KMS-11 (cell line): Measurements from ENCODE around the gene ZC2HC1C.
A peak's percentile ranks its signal among the peaks of the same experiment; 100 is the strongest.
"Not testable (repeated sequence)": the region's sequence is repeated elsewhere in the genome, so short reads cannot be mapped to it uniquely, and the experiment has no call there.

Experiments
- H2AFZ ChIP-seq: fragments of 200-600 bp; sonication (generic); 2 replicates; pipeline ENCODE4 v1.6.1; 2016; ENCODE audit warnings: antibody characterized with exemption, mixed run types, low read depth
- H3K27ac ChIP-seq: fragments of 200-600 bp; sonication (generic); 2 replicates; pipeline ENCODE4 v1.6.1; 2016; ENCODE audit warnings: mild to moderate bottlenecking, mixed run types
- H3K27me3 ChIP-seq: fragments of 200-600 bp; sonication (generic); 2 replicates; pipeline ENCODE4 v1.6.1; 2017; ENCODE audit warnings: mild to moderate bottlenecking, low read depth, mixed run types, moderate library complexity; ENCODE audit not compliant: insufficient read depth
- H3K36me3 ChIP-seq: fragments of 200-600 bp; sonication (generic); 2 replicates; pipeline ENCODE4 v1.6.1; 2017; ENCODE audit warnings: mild to moderate bottlenecking, mixed run types; ENCODE audit not compliant: insufficient read depth
- H3K4me1 ChIP-seq: fragments of 200-600 bp; sonication (generic); 2 replicates; pipeline ENCODE4 v1.6.1; 2016; ENCODE audit warnings: mild to moderate bottlenecking, low read depth, mixed run types; ENCODE audit not compliant: poor library complexity, severe bottlenecking
- H3K4me2 ChIP-seq: fragments of 200-600 bp; sonication (generic); 2 replicates; pipeline ENCODE4 v1.7.0; 2016; ENCODE audit warnings: mild to moderate bottlenecking, mixed run types
- H3K4me3 ChIP-seq: fragments of 200-600 bp; sonication (generic); IDR thresholded peaks from 2 replicates; pipeline ENCODE4 v1.6.1; 2017; ENCODE audit warnings: low read depth, low read length, mixed read lengths; ENCODE audit not compliant: insufficient read depth
- H3K79me2 ChIP-seq: fragments of 200-600 bp; sonication (generic); 2 replicates; pipeline ENCODE4 v1.6.1; 2016; ENCODE audit warnings: low read depth, mixed run types; ENCODE audit not compliant: insufficient read depth
- H3K9ac ChIP-seq: fragments of 200-600 bp; sonication (generic); 2 replicates; pipeline ENCODE4 v1.6.1; 2016; ENCODE audit warnings: mild to moderate bottlenecking, mixed run types
- H4K20me1 ChIP-seq: fragments of 200-600 bp; sonication (generic); 2 replicates; pipeline ENCODE4 v1.6.1; 2016; ENCODE audit warnings: mild to moderate bottlenecking, mixed run types; ENCODE audit not compliant: insufficient read depth
- TF ChIP-seq, protein P1 (sequence below): fragments of 200-600 bp; sonication (generic); conservative IDR thresholded peaks from 2 replicates; pipeline ENCODE4 v1.6.1; 2017; ENCODE audit warnings: low read depth, mild to moderate bottlenecking, antibody characterized with exemption, low read length, moderate library complexity, mixed read lengths

Gene ZC2HC1C

DNA sequence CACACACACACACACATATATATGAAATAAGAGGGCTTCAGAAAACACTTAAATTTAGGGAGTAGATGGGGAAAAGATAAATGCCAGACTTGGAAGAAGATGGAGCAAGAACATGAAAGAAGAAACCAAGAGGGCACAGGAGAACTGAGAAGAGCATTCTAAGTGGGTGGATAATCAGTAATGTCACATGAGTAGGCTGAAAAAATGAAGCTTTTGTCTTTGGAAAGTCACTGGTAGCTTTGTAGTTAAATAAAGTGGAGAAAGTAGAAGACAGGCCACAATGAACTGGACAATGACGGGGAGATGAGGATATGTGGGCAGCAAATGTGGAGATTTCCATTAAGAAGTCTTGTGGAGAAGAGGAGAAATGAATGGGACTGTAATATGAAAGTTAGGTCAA lies 2.2 kb upstream of the ZC2HC1C start:
- Histone ChIP-seq H3K9ac (no peak overlapping the region), H3K4me1 (peaks cover 9% of the 10 kb centered on the region), H3K27me3 (no peaks in the 10 kb centered on the region), H3K27ac (no peak overlapping the region), H2AFZ (no peak overlapping the region), H3K79me2 (peaks cover 13% of the 10 kb centered on the region; the same call in 1 of the 2 replicates), H3K4me3 (no peak overlapping the region), H3K36me3 (no peaks in the 10 kb centered on the region), H3K4me2 (peak overlapping the region; percentile 79; the same call in 1 of the 2 replicates), H4K20me1 (no peaks in the 10 kb centered on the region)
- TF ChIP-seq, protein P1, sequence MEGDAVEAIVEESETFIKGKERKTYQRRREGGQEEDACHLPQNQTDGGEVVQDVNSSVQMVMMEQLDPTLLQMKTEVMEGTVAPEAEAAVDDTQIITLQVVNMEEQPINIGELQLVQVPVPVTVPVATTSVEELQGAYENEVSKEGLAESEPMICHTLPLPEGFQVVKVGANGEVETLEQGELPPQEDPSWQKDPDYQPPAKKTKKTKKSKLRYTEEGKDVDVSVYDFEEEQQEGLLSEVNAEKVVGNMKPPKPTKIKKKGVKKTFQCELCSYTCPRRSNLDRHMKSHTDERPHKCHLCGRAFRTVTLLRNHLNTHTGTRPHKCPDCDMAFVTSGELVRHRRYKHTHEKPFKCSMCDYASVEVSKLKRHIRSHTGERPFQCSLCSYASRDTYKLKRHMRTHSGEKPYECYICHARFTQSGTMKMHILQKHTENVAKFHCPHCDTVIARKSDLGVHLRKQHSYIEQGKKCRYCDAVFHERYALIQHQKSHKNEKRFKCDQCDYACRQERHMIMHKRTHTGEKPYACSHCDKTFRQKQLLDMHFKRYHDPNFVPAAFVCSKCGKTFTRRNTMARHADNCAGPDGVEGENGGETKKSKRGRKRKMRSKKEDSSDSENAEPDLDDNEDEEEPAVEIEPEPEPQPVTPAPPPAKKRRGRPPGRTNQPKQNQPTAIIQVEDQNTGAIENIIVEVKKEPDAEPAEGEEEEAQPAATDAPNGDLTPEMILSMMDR: no peak

- not testable (repeated sequence) for H3K4me3 ChIP-seq, H3K4me1 ChIP-seq, H3K36me3 ChIP-seq, H3K27me3 ChIP-seq, H4K20me1 ChIP-seq
- H2AFZ ChIP-seq: peak overlapping the region; percentile 62; the same call in 1 of the 2 replicates
- H3K79me2 ChIP-seq: peaks cover 13% of the 10 kb centered on the region; the same call in 1 of the 2 replicates
- peak overlapping the region; percentile 90; the same call in 1 of the 2 replicates for H3K9ac ChIP-seq
- H3K27ac ChIP-seq: peak overlapping the region; percentile 82; the same call in 1 of the 2 replicates
- peak overlapping the region; percentile 79 for H3K4me2 ChIP-seq
Measured at GRCh38 chr14:75067765-75068164, 1.7 kb upstream of the ZC2HC1C start.

DNA sequence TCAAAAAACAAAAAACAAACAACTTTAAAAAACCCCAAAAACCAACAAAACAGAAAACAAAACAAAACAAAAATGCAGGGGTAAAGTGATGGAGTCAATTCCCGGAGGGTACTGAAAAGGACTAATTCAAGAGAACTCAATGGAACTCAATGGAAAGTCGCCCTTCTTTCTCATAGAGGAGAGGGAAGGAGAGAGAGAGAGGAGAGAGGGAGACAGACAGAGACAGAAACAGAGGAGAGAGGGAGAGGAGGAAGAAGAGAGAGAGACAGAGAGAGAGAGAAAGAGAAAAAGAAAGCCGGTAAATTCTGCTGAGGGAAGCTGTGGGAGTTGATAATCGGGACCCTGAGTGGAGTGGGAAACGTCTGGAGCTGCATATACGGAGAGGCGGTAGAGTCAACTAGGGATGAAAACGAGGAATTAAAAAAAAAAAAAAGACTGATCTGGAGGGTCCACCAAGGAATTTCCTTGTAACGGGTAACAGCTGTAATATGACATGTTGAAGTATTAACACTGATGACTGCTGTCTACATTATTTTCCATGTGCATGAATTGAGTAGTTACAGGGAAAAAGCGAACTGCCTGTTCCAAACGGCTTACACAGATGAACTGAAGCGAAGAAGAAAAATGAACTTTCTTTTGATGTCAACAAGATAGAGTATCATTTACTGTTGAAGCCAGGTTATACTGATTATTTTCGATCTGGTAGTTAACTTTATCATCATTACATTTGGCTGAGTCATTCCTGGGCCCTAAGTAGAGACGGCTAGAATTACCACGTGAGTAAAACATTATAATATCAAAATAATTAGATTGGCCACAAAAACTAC lies 934 bp upstream of the ZC2HC1C start:
- Histone ChIP-seq H4K20me1 (no peaks in the 10 kb centered on the region), H2AFZ (peak overlapping the region; percentile 62), H3K27me3 (no peaks in the 10 kb centered on the region), H3K36me3 (no peaks in the 10 kb centered on the region), H3K79me2 (peaks cover 13% of the 10 kb centered on the region; the same call in 1 of the 2 replicates), H3K27ac (peak overlapping the region; percentile 82), H3K9ac (peak overlapping the region; percentile 90), H3K4me2 (peak overlapping the region; percentile 79), H3K4me3 (no peak overlapping the region), H3K4me1 (peaks cover 9% of the 10 kb centered on the region)
- TF ChIP-seq, protein P1: no peak

- no peaks in the 10 kb centered on the region for H3K36me3 ChIP-seq
- H3K79me2 ChIP-seq: peaks cover 13% of the 10 kb centered on the region; the same call in 1 of the 2 replicates
- peaks cover 6% of the 10 kb centered on the region for H3K4me1 ChIP-seq
- H3K4me3 ChIP-seq: no peak overlapping the region
- H4K20me1 ChIP-seq: no peaks in the 10 kb centered on the region
- TF ChIP-seq, protein P1: no peak
- H3K27ac ChIP-seq: peak overlapping the region; percentile 82; the same call in 1 of the 2 replicates
- peak overlapping the region; percentile 90; the same call in 1 of the 2 replicates for H3K9ac ChIP-seq
- peak overlapping the region; percentile 62 for H2AFZ ChIP-seq
- no peaks in the 10 kb centered on the region for H3K27me3 ChIP-seq
- H3K4me2 ChIP-seq: peak overlapping the region; percentile 79; the same call in 1 of the 2 replicates
Measured at GRCh38 chr14:75069811-75070145, 337 bp downstream of the ZC2HC1C start.

GRCh38 chr14:75070383-75070782 lies 942 bp downstream of the ZC2HC1C start:
- Histone ChIP-seq H3K4me3 (no peak overlapping the region), H3K4me2 (no peak overlapping the region), H2AFZ (no peak overlapping the region), H3K27ac (no peak overlapping the region), H3K27me3 (no peaks in the 10 kb centered on the region), H4K20me1 (no peaks in the 10 kb centered on the region), H3K4me1 (peaks cover 6% of the 10 kb centered on the region), H3K36me3 (no peaks in the 10 kb centered on the region), H3K9ac (no peak overlapping the region), H3K79me2 (peaks cover 13% of the 10 kb centered on the region; the same call in 1 of the 2 replicates)
- TF ChIP-seq, protein P1: no peak
